ENCODE results near the gene ITGA7.

Gene ITGA7

DNA sequence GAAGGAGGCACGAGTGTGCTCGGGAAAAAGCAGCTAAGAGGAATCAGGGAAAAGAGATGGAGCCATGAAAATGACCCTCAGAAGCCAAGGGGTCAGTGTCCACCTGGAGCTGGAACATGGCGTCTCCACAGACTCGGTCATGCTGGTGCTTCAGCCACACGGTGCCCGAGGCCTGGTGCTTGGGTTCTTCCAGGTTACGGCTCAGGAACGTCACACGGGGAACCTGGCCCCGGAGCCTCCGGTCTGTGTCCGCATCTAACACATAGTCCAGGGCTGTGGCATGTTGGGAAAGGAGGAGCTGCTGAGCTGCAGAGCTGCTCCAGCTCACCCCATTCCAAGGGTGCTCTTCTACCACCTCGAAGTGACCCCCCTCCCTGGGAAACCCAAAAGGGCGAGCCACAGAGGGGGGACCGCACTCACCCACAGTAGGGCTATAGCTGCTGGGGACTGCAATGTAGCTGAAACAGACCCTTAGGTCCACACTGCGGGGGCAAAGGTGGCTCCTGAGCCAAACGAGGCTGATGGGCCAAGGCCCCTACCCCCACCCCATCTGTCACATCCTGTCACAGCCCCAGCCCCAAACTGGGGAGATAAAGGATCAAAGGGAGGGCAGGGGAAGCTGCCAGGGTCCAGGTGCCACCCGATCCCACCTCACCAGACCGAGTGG lies 10.8 kb downstream of the ITGA7 start:
- H3K4me3 ChIP-seq (ENCODE audit: low read depth, low read length) = no peak overlapping the region
- TF ChIP-seq, protein P1, sequence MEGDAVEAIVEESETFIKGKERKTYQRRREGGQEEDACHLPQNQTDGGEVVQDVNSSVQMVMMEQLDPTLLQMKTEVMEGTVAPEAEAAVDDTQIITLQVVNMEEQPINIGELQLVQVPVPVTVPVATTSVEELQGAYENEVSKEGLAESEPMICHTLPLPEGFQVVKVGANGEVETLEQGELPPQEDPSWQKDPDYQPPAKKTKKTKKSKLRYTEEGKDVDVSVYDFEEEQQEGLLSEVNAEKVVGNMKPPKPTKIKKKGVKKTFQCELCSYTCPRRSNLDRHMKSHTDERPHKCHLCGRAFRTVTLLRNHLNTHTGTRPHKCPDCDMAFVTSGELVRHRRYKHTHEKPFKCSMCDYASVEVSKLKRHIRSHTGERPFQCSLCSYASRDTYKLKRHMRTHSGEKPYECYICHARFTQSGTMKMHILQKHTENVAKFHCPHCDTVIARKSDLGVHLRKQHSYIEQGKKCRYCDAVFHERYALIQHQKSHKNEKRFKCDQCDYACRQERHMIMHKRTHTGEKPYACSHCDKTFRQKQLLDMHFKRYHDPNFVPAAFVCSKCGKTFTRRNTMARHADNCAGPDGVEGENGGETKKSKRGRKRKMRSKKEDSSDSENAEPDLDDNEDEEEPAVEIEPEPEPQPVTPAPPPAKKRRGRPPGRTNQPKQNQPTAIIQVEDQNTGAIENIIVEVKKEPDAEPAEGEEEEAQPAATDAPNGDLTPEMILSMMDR (IDR thresholded peaks at IDR 0.05; ENCODE audit: insufficient read depth, low read length, missing control alignments) = no peak
- CTCF ChIA-PET = interaction anchor here (1.0 to 1.3 kb wide), 4 partner anchors 15 to 42 kb away, joined by 3 to 5 read pairs (median 3); a partner anchor contains a TSS
- POLR2A ChIA-PET = no interaction called here
- no peak for DNase-seq (ENCODE audit: low read depth, low spot score)

- TF ChIP-seq, protein P1 (IDR thresholded peaks at IDR 0.05; ENCODE audit: insufficient read depth, low read length, missing control alignments) = no peak
- H3K4me3 ChIP-seq (ENCODE audit: low read depth, low read length) = no peak overlapping the region
- DNase-seq (ENCODE audit: low read depth, low spot score) = no peak
- POLR2A ChIA-PET = no interaction called here
- CTCF ChIA-PET = interaction anchor here (0.7 to 1.3 kb wide), 5 partner anchors 10 to 43 kb away, joined by 3 to 5 read pairs (median 3); a partner anchor contains a TSS
These were observed 11.6 kb downstream of the ITGA7 start for GRCh38 chr12:55696141-55696540.

GRCh38 chr12:55695349-55695748 lies 12.4 kb downstream of the ITGA7 start:
- H3K4me3 ChIP-seq (ENCODE audit: low read depth, low read length) = no peak overlapping the region
- TF ChIP-seq, protein P1 (IDR thresholded peaks at IDR 0.05; ENCODE audit: insufficient read depth, low read length, missing control alignments) = no peak
- POLR2A ChIA-PET = no interaction called here
- CTCF ChIA-PET = interaction anchor here (0.7 to 1.3 kb wide), 3 partner anchors 10 to 44 kb away, joined by 3 read pairs; no protein-coding TSS in a partner anchor
- DNase-seq (ENCODE audit: low read depth, low spot score) = no peak

- ChIA-PET POLR2A (no interaction called here), CTCF (no interaction called here)
- no peak overlapping the region for H3K4me3 ChIP-seq (ENCODE audit: low read depth, low read length)
- TF ChIP-seq, protein P1 (IDR thresholded peaks at IDR 0.05; ENCODE audit: insufficient read depth, low read length, missing control alignments) = no peak
- DNase-seq (ENCODE audit: low read depth, low spot score) = no peak
These were observed 13.1 kb downstream of the ITGA7 start for GRCh38 chr12:55694651-55695050.

DNA sequence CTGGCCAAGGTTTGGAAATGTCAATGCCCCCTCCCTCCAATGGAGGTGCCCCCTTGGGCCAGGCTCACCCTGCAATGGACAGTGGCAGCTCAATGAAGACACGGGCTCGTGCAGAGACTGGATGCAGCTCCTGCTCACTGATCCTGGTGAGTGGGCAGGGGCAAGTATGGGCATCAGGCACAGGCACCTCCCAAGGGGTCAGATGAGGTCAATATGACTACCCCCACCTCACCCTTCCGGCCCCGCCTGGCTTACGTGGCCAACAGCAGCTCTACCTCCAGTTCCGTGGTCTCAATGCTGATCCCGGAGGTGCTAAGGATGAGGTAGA lies 13.6 kb downstream of the ITGA7 start:
- no peak overlapping the region for H3K4me3 ChIP-seq (ENCODE audit: low read depth, low read length)
- TF ChIP-seq, protein P1 (IDR thresholded peaks at IDR 0.05; ENCODE audit: insufficient read depth, low read length, missing control alignments) = no peak
- no peak for DNase-seq (ENCODE audit: low read depth, low spot score)
- POLR2A ChIA-PET = no interaction called here
- CTCF ChIA-PET = interaction anchor here (0.8 kb wide), 1 partner anchor 11 kb away, joined by 3 read pairs; no protein-coding TSS in a partner anchor

- TF ChIP-seq, protein P1 (IDR thresholded peaks at IDR 0.05; ENCODE audit: insufficient read depth, low read length, missing control alignments) = no peak
- no peak overlapping the region for H3K4me3 ChIP-seq (ENCODE audit: low read depth, low read length)
- no peak for DNase-seq (ENCODE audit: low read depth, low spot score)
- ChIA-PET POLR2A (no interaction called here), CTCF (interaction anchor here (0.8 to 1.0 kb wide), 2 partner anchors 12 to 37 kb away, joined by 3 to 4 read pairs; no protein-coding TSS in a partner anchor)
These were observed 14.1 kb downstream of the ITGA7 start for GRCh38 chr12:55693323-55694187.

Data from AG04449 (cell line).